Epidermal melanocyte (primary cell): Measurements from ENCODE around the gene TMX4.
"Not testable (repeated sequence)": the region's sequence is repeated elsewhere in the genome, so short reads cannot be mapped to it uniquely, and the experiment has no call there.

Source experiments
- DNase-seq: peaks from one replicate; pipeline ENCODE4 v3.0.0; 2011; ENCODE audit warnings: low spot score; ENCODE audit not compliant: insufficient read length

The TMX4 gene

DNA sequence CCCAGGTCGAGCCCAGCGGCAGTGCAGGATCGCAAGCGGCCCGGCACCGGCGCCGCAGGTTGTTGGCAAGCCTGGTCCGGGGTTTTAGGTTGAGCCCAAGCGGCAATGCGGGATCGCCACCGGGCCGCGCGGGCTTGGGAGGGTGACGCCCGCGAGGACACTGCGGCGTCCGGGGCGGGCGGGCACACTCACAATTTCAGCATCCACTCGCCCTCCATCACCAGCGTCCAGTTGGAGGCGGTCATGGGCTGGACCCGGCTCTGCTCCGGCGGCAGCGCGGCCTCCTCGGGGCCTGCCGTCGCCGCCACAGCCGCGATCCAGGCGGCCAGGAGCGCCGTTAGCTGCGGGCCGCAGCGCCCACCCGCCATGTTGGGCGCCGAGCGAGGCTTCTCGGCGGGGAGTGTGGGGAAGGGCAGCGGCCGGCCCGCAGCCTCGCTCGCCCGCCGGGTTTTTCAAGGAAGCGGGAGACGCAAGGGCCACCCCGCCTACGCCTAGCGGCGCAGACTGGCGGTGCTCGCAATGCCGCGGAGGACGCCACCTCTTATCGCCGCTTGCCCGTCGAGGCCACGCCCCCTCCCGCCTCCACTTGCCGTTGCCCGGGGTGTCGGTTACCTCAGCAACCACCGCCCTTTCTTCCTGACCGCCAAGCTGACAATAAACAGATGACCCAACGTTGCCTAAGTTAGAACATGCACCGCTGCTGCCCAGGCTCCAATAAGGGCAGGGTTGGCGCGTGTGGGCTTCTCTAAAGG is at the start of gene TMX4:
Gene TMX4 (minus strand): TSS at position 516 of the 752 bp plus-strand sequence. CDS start 148 bp downstream, at position 368.
- DNase-seq = peak; percentile 68

GRCh38 chr20:8067082-8067481 is 47.5 kb upstream of the TMX4 start:
- no peak for DNase-seq

- no peak for DNase-seq
These were observed 47.1 kb upstream of the TMX4 start for GRCh38 chr20:8066662-8067061.

DNA sequence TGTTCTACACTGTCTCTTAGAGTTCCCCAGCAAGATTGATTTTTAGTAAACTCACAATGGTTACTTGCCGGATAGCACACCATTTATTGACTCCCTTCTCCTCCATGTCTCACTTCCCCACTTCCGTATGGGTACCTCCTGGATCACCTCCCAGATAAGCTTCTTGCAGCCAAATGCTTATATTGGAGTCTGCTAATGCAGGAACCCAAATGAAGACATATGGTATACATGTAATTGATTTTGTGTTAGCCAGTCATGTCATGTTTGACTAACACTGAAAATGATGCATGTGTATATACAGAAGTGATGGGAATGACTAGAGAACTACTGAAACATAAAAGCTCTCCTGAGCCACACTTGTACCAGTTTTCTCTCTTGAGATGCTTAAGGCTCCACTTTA is 46.1 kb upstream of the TMX4 start:
- no peak for DNase-seq

- no peak for DNase-seq
These were observed 43.2 kb upstream of the TMX4 start for GRCh38 chr20:8062756-8063155.

DNA sequence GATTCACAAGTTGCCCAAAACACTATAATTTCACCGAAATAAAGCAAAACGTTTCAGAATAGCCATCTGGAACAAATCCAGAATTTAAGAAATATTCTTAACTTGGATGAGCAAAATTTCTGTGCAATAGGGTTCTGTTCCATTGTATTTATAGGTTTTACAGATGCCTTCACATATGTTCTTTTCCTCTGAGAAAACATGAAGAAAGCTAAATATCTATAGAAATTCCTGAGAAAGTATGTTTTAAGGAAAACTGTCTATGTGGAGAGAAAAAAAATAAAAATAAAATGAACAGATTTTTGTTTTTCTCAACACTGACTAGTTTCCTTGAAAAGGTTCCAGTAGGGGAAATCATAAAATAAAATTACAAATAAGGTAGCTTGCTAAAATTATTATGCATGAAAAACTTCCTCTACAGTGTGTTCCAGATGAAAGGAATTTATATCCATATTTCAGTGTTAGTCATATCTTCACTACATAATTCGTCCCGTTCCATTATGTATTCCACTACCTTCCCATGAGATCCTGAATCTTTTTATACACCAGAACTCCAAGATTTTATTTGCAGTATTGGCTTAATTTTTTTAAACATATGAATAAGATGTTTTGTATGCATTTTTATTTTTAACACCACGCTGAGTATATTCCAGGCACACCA is 42.4 kb upstream of the TMX4 start:
- no peak for DNase-seq

DNA sequence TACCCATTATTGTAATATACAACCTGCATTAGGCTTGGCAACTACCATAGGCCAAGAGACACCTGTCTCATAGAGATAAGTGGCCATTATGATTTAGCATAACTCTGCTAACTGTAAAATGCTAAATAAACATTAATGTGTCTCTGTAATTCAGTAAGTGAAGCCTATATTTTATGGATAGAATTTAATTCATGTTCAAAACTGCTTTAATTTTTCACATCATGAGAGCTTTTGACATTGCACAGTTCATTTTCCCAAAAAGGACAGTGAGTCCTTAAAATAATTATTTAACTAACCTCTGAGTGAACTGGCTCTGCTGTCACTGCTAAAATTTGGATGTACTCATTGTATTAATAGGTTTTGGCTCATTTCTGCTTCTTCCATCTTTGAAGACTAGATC is 41.4 kb upstream of the TMX4 start:
- DNase-seq = no peak

GRCh38 chr20:8057871-8058270 is 38.3 kb upstream of the TMX4 start:
- DNase-seq = no peak

DNA sequence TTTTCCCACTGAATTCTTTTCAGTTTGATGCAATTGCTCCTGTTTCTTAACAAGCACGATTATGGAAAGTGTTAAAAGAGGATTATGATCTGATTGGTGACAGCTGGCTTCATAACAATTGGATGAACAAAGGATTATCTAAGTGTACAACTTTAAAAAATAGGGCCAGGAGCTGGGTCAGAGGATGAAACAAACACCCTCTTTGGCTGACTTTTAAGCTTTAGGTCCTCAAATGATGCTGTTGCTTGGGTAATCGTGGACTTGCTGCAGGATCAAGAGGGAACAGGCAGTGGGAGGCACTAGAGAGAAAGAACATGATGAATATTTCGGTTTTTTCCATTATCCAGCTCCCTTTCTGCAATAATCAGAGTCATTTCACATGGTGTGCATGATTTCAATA is 35.5 kb upstream of the TMX4 start:
- DNase-seq = no peak

GRCh38 chr20:8050157-8050837 is 30.7 kb upstream of the TMX4 start:
- DNase-seq = no peak

GRCh38 chr20:8049310-8049709 is 29.7 kb upstream of the TMX4 start:
- no peak for DNase-seq

- DNase-seq = no peak
These were observed 26.4 kb upstream of the TMX4 start for GRCh38 chr20:8045946-8046345.

DNA sequence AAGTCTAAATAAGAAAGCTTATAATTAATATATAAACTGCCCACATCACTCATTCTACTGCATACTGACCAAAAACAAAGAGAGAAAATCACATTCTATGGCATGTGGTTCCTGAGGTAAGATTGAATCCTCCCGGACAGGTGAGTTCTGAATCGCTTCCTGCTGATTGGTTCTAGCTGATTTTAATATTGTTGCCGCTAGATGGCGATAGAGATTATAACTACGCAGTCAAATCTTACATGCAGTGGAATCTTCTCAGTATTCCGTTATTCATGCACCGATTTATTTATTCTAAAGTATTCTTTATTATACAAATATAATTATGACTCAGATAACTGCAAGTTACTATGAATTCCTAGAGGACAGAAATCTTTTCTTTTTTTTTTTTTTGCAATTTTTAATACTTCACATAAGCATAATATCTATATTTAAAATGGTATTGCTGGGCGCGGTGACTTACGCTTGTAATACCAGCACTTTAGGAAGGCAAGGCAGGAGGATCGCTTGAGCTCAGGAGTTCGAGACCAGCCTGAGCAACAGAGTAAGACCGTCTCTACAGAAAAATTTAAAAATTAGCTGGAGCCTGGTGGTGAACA is 24.2 kb upstream of the TMX4 start:
- peak; percentile 39 for DNase-seq

- no peak for DNase-seq
These were observed 19.5 kb upstream of the TMX4 start for GRCh38 chr20:8039042-8039441.

DNA sequence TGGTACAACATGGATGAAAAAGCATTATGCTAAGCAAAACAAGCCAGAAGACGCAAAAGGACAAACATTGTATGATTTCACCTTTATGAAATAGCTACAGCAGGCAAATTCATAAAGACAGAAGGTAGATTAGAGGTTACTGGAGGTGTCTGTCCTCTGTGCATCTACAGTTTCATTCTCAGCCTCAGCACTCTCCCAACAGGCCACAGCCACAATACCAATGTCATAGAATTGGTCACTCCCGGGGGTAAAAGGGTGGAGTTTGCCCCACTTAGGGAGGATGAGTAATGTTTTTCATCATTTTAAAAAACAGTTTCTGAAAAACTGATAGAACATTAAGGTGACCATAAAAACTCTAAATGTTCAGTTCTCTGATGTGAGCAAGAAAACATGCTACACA is 17.2 kb upstream of the TMX4 start:
- no peak for DNase-seq

- no peak for DNase-seq
These were observed 13.7 kb upstream of the TMX4 start for GRCh38 chr20:8033151-8033841.

DNA sequence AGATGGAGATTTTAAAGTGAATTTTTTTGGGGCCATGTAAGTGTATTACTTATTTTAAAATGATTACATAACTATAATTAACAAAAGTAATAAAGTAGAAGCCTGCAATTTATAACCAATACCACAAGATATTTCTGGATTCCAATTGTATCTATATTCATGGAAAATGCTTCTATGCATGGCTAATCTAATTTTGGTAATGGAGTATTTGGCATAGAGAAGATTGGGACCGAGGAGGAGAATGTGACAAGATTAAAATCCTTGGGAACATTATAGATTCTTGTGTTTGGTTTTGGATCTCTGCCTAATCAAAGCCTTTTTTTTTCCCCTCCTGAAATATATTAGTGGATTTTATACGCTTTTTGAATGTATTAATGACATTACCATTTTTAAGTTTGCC is 12.9 kb upstream of the TMX4 start:
- no peak for DNase-seq

DNA sequence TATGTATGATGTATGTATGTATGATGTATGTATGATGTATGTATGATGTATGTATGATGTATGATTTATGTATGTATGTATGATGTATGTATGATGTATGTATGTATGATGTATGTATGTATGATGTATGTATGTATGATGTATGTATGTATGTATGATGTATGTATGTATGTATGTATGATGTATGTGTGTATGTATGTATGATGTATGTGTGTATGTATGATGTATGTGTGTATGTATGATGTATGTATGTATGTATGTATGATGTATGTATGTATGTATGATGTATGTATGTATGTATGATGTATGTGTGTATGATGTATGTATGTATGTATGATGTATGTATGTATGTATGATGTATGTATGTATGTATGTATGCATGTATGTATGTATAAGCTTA is 12.0 kb upstream of the TMX4 start:
- DNase-seq = not testable (repeated sequence)

DNA sequence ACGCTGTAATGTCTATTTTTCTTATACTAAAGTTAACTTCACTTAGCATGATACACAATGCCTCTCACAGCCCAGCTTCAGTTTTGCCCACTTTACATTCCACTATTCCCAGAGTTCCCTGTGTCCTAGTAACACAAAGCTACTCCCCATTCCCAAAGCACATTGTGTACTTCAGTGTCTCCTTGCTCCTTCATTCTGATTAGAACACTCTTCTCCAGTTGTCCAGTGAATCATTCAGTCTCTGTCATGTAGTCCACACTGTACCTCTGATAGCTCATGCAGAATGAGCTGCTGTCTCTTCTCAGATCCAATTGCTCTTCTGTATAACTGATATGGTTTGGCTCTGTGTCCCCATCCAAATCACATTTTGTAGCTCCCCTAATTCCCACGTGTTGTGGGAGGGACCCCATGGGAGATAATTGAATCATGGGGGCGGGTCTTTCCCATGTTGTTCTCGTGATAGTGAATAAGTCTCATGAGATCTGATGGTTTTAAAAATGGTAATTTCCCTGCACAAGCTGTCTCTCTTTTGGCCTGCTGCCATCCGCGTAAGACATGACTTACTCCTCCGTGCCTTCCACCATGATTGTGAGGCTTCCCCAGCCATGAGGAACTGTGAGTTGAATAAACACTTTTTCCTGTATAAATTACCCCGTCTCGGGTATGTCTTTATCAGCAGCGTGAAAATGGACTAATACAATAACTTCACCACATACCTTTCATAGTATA is 2.1 kb upstream of the TMX4 start:
- DNase-seq = no peak

- DNase-seq = peak; percentile 76
These were observed 936 bp upstream of the TMX4 start for GRCh38 chr20:8020314-8021079.
